Liver (tissue), 3 donors: ENCODE results near the gene WDR1.

ENCODE experiments used
- EGR1 ChIP-seq, 2 donors: IDR thresholded peaks; 2 replicates each; pipeline ENCODE4 v1.6.1; 2016 to 2018; ENCODE audit warnings: antibody characterized with exemption in 2 of 2, low read depth in 2 of 2
- RAD21 ChIP-seq, 2 donors: IDR thresholded peaks; 2 replicates each; pipeline ENCODE4 v1.6.1; 2016; ENCODE audit warnings: antibody characterized with exemption in 2 of 2, mild to moderate bottlenecking in 2 of 2
- TAF1 ChIP-seq: conservative IDR thresholded peaks from 2 replicates; pipeline ENCODE4 v1.6.1; 2016; ENCODE audit warnings: antibody characterized with exemption, mild to moderate bottlenecking
- YY1 ChIP-seq: IDR thresholded peaks from 2 replicates; pipeline ENCODE4 v1.6.1; 2016; ENCODE audit warnings: antibody characterized with exemption, mild to moderate bottlenecking
- TF ChIP-seq, protein P1 (sequence below): fragments of 150-350 bp; IDR thresholded peaks from 2 replicates; pipeline ENCODE4 v1.5.1; 2017; ENCODE audit warnings: improper control_type of control experiment, low read depth, low read length; ENCODE audit not compliant: missing input control
- donor health status: healthy.
- donor health status: healthy.

DNA sequence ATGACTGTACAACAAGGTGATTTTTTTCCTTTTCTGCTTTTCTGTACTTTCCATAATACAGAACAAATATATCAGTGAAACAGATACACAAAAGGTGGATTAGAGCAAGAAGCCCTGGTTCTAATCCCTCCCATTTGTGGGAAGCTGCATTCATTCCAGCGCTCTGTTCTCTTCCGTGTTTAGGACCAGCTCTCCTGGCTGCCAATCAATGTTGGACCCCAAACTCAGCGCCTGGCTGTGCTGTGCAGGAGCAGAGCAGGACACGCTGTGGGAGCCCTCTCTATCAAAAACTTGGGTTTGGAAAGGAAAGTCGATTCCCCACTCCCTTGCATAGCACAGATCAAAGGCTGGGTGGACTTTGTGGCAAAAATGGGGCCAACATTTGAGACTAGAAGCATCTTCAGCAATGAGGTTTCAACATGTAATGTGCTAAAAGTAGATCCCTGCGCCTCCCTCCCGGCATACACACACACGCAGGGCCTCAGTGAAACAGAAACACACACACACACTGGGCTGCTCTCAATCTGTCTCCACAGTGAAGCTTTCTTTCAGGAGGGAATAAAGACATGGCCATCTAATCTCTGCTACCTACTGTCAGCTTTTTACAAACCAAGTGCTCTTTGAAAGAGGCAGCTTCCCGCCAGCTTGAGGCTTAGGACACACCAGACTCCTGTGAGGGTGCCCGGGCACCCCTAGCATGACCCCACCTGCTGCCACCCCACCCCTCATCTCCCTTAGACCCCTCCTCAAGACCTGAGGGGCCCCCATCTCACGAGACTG is 12.2 kb downstream of the WDR1 start:
- no peak for TF ChIP-seq YY1
- TF ChIP-seq, protein P1, sequence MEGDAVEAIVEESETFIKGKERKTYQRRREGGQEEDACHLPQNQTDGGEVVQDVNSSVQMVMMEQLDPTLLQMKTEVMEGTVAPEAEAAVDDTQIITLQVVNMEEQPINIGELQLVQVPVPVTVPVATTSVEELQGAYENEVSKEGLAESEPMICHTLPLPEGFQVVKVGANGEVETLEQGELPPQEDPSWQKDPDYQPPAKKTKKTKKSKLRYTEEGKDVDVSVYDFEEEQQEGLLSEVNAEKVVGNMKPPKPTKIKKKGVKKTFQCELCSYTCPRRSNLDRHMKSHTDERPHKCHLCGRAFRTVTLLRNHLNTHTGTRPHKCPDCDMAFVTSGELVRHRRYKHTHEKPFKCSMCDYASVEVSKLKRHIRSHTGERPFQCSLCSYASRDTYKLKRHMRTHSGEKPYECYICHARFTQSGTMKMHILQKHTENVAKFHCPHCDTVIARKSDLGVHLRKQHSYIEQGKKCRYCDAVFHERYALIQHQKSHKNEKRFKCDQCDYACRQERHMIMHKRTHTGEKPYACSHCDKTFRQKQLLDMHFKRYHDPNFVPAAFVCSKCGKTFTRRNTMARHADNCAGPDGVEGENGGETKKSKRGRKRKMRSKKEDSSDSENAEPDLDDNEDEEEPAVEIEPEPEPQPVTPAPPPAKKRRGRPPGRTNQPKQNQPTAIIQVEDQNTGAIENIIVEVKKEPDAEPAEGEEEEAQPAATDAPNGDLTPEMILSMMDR: no peak
- TF ChIP-seq TAF1: no peak
- no peak for TF ChIP-seq EGR1 (IDR thresholded peaks at IDR 0.05; ENCODE audit: low read depth in 2 of 2)
- no peak for TF ChIP-seq RAD21 (IDR thresholded peaks at IDR 0.05)
